ENCODE results near the gene GUCY1A1. TPM values are rescaled to one million over a fixed set of nuclear protein-coding genes. Genes with fewer than 3 reads are reported as not detected.

Gene GUCY1A1
- total RNA-seq, 3 donors from 2014 or later = 7.4 to 213 (median 18.8) TPM

DNA sequence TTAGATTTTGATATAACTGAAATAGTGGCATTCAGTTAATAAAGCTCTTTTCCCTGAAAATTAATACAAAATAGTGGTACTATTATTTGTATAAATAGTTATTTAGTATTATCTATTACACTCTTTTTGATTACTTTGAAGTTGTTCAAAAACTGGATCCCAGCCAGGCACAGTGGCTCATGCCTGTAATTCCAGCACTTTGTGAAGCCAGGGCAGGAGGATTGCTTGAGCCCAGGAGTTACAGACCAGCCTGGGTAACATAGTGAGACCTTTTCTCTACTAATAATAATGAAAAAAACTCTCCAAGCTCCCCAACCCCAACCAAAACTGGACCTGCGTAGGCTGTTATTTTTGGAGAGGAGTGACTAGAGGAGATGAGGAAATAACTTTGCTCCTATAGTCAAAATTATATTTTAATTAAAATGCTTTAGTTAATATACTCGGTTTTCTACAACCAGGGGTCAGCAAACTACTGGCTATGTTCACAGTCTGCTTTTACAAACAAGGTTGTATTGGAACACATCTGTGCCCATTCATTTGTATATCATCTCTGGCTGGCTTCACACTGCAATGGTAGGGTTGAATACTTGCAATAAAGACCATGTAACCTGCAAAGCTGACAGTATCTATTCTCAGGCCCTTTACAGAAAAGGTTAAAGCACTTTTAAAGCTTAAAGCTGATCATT lies 27.6 kb downstream of the GUCY1A1 start:
- intact Hi-C loops (cut with DNase I, micrococcal nuclease) = no loop called here
- Histone ChIP-seq H3K36me3 (ENCODE audit: low read depth) (no peaks in the 10 kb centered on the region), H3K4me3 (no peak overlapping the region), H3K9me3 (no peaks in the 10 kb centered on the region), H3K4me1 (ENCODE audit: low read depth) (no peaks in the 10 kb centered on the region)
- ATAC-seq (no peak), DNase-seq (no peak)
- TF ChIP-seq CTCF (IDR thresholded peaks at IDR 0.05) = no peak

DNA sequence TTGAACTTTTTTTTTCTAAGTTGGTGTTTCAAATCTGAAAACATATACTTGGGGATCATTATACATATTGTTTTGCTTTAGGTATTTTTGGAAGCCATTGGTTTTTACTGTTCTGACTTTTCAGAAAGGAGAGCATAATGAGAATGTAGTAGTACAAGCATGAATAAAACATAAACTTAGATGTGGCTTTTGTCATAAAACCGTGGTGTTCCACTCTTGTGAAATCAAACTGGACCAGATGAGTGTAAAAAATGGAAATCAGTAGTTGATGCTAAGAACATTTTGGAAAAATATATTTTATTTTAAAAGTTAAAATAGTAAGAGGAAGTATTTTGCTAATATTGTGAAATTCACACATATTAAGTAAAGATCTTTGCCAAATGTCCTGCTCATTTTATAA lies 29.6 kb downstream of the GUCY1A1 start:
- DNase-seq (no peak), ATAC-seq (no peak)
- H3K36me3 ChIP-seq (ENCODE audit: low read depth) = no peaks in the 10 kb centered on the region
- intact Hi-C loops (cut with DNase I, micrococcal nuclease) = no loop called here
- no peak for TF ChIP-seq CTCF (IDR thresholded peaks at IDR 0.05)
- no peaks in the 10 kb centered on the region for H3K4me1 ChIP-seq (ENCODE audit: low read depth)
- no peaks in the 10 kb centered on the region for H3K9me3 ChIP-seq
- H3K4me3 ChIP-seq = no peak overlapping the region

GRCh38 chr4:155696726-155697125 lies 30.1 kb downstream of the GUCY1A1 start:
- Histone ChIP-seq H3K4me3 (no peak overlapping the region), H3K4me1 (ENCODE audit: low read depth) (no peaks in the 10 kb centered on the region), H3K36me3 (ENCODE audit: low read depth) (no peaks in the 10 kb centered on the region), H3K9me3 (no peaks in the 10 kb centered on the region)
- ATAC-seq (no peak), DNase-seq (no peak)
- no peak for TF ChIP-seq CTCF (IDR thresholded peaks at IDR 0.05)
- intact Hi-C loops (cut with DNase I, micrococcal nuclease) = no loop called here

DNA sequence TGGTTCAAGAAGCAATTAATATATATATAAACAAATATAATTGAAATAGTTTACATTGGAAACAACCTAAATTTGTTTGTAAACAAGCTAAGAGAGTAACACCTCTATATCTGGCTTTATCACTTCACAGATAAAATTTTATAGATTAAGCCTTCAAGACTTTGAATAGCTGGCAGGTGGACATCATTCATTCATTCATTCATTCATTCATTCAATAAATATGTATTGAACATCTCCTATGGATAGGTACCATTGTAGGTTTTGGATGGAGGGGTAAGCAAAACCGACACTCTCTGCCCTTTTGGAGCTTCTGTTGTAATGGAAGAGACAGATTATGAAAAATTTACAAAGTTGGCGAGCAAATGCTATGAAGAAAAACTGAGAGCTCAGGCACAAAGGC lies 35.2 kb downstream of the GUCY1A1 start:
- TF ChIP-seq CTCF (IDR thresholded peaks at IDR 0.05) = no peak
- intact Hi-C loops (cut with DNase I, micrococcal nuclease) = no loop called here
- Histone ChIP-seq H3K4me1 (ENCODE audit: low read depth) (no peaks in the 10 kb centered on the region), H3K9me3 (no peaks in the 10 kb centered on the region), H3K4me3 (no peak overlapping the region), H3K36me3 (ENCODE audit: low read depth) (no peaks in the 10 kb centered on the region)
- DNase-seq (no peak), ATAC-seq (no peak)

- DNase-seq = no peak
- intact Hi-C loops (cut with DNase I, micrococcal nuclease) = no loop called here
Measured at GRCh38 chr4:155703486-155704247, 37.0 kb downstream of the GUCY1A1 start.

More at GRCh38 chr4:155703486-155704247, 37.0 kb downstream of the GUCY1A1 start:
- Histone ChIP-seq H3K4me3 (no peak overlapping the region), H3K36me3 (ENCODE audit: low read depth) (no peaks in the 10 kb centered on the region), H3K4me1 (ENCODE audit: low read depth) (no peaks in the 10 kb centered on the region), H3K9me3 (no peaks in the 10 kb centered on the region)
- ATAC-seq = no peak
- no peak for TF ChIP-seq CTCF (IDR thresholded peaks at IDR 0.05)

Measured in mucosa of descending colon (tissue), 3 donors.